Gastrocnemius medialis (tissue), 4 donors: ENCODE measurements around the gene KCTD15.

Experiments used
- POLR2A ChIP-seq, 2 donors: fragments of 450-650 bp; IDR thresholded peaks; one replicate each; pipeline ENCODE4 v1.6.1; 2017; ENCODE audit warnings: antibody characterized with exemption in 2 of 2, mild to moderate bottlenecking in 2 of 2, moderate library complexity in 2 of 2
- TF ChIP-seq, protein P1 (sequence below), 5 experiments: fragments of 450-650 bp in 3 of 5; fragments of 200-600 bp in 2 of 5; sonication (generic) in 2 of 5; IDR thresholded peaks in 4 of 5; conservative IDR thresholded peaks in 1 of 5; 1 replicate in 4 of 5; 2 replicates in 1 of 5; pipeline ENCODE4 v1.5.1; 2016 to 2019; ENCODE audit warnings: antibody characterized with exemption in 5 of 5, mild to moderate bottlenecking in 3 of 5, moderate library complexity in 3 of 5

DNA sequence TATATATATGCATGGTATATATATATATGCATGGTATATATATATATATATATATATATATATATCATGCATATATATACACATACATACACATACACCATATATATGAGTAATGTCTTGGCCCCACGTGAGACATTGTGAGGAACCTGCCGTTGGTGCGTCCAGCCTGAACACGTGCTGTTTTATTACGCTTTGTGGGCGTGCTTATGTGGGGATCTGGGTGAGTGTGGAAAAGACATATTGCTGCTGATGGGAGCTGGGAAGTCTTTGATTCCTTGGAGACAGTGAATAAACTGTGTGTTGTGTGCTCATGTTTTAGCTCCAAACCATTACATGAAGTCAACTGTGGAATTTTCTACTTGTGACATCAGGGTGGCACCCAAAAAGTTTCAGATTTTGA is 28.9 kb downstream of the KCTD15 start:
- TF ChIP-seq, protein P1, sequence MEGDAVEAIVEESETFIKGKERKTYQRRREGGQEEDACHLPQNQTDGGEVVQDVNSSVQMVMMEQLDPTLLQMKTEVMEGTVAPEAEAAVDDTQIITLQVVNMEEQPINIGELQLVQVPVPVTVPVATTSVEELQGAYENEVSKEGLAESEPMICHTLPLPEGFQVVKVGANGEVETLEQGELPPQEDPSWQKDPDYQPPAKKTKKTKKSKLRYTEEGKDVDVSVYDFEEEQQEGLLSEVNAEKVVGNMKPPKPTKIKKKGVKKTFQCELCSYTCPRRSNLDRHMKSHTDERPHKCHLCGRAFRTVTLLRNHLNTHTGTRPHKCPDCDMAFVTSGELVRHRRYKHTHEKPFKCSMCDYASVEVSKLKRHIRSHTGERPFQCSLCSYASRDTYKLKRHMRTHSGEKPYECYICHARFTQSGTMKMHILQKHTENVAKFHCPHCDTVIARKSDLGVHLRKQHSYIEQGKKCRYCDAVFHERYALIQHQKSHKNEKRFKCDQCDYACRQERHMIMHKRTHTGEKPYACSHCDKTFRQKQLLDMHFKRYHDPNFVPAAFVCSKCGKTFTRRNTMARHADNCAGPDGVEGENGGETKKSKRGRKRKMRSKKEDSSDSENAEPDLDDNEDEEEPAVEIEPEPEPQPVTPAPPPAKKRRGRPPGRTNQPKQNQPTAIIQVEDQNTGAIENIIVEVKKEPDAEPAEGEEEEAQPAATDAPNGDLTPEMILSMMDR (IDR thresholded peaks at IDR 0.05 in 4 of 5, conservative IDR thresholded peaks at IDR 0.05 in 1 of 5) = no peak
- TF ChIP-seq POLR2A (IDR thresholded peaks at IDR 0.05) = no peak
